HG02588 (cell line): ENCODE results near the gene LINC00305.
A peak's percentile ranks its signal among the peaks of the same experiment; 100 is the strongest.

Experiments
- ATAC-seq: cut with Tn5 transposase; IDR thresholded peaks from one replicate; pipeline ENCODE4 v1.9.1; 2021; ENCODE audit warnings: mild to moderate bottlenecking, moderate library complexity; ENCODE audit not compliant: unreplicated experiment

Gene LINC00305

GRCh38 chr18:64116571-64117175 lies 32.2 kb downstream of the LINC00305 start:
- ATAC-seq = no peak

GRCh38 chr18:64115881-64116280 lies 33.0 kb downstream of the LINC00305 start:
- no peak for ATAC-seq

- no peak for ATAC-seq
Observed at GRCh38 chr18:64111950-64112349, 36.9 kb downstream of the LINC00305 start.

DNA sequence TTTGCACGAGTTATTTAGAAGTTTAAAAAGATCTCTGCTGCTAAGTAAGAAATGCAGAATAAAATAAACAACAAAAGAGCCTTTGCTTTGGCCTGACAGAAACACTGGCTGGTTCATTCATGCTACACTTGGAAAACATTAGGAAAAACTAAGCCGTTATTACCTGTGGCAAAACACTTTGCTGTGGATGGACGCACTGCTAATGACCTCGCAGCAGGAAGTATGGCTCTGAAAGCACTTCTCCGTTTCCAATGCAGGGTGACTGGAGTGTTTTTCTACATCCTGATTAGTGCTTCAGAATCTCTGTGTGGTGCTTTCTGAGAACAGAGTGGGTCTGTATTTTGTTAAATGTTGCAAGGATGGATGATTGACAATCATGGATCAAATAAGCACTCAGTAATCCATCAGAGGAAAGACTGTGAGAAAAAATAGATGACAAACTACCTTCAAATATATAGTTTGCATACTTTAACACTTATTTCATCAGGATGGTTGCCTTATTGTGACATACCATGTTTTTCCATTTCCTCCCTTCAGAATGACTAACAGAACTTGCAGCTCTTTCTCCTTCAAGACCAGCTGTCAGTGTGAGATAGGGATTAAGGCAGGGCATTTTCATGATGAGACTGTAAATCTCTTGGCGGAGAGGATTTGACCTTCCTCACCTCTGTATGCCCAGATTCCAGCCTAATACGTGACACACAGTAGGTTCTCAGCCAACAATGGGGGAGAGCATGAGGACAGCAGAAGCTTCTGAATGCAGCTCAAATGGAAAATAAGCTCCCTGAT lies 38.0 kb downstream of the LINC00305 start:
- no peak for ATAC-seq

DNA sequence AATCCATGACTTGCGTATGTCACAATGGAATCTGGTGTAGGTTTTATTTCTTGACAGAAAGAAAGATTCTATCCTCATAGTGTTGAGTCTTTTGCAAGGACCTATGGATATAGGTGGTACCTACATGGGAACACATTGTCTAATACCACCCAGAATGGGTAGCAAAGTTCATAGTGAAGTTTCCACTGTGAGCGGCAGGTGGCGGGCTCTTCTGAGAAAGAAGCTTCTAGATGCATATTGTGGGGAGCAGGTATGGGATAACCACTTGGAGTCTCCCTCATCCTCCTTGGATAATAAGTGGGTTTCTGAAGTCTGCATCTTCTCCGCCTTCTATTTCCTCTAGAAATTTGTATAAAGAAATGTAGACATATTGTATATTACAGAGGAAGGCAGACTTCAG lies 44.9 kb downstream of the LINC00305 start:
- ATAC-seq = no peak

DNA sequence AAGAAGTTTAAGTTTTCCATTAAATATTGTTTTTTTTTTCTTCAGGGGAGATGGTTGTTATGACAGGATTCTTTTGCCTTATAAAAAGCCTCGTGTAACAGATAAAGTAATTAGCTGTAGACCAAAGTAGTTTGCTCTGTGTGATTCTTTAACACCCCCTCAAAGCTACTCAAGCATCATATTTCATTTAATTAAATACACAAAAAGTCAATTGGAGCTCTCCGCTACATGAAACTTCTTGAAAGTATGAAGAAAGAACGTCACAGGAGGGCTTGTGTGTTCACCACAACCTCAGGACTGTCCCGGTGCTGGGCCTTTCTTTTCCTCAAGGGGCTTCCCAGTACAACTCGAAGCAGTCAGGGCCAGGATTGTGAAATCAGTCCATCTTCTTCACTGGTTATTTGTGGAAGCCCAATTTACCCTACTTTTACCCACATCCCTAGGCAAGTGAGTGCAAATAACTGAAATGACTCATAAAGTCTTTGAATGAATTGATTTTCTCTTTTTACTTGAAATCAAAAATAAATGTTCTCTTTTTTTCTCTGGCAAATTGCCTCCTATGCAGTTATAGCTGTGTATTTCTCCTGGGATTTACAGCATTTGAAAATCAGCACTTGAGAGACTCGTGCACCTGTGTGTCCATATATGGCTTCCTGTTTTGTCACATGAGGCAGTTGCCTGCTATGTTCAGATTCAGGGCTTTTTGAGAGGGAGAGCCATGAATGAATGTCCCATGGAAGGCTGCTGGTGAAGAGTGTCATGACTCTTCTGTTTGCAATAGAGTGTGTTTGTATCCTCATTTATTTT lies 48.6 kb downstream of the LINC00305 start:
- peak; percentile 63 for ATAC-seq

DNA sequence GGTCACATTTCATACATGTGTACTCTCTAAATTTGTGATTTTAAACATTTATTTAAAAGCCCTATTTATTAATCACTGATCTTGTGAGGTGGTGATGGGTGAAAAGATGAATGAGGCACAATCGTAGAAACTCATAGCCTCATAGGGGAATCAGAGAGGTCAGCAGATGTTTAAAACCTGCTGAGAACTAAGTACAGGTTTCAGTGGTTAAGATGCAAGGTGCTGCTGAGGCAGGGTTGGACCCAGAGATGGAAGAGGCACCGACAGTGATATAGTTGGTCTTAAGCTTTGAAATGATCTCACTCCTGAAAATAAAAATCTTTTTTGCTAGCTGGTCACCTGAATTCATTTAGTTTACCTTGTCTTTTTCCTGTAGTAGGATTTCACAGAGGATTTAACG lies 49.6 kb downstream of the LINC00305 start:
- no peak for ATAC-seq

DNA sequence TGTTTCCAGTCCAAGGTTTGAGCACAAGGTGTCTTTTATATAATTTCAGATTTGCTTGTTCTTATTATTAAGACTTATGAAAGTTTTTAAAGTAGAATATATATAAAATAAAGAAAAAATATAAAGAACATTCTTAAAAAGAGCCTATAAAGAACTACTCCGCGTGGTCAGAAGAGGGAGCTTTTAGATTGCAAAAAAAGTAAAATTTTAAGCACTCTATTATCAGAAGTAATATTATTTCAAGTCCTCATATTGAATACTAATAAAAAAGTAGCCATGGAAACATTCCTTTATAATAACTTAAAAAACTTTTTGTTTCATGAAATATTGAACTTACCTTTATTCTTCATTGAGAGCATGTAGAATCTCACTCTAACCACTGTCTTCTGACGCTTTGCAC lies 51.4 kb downstream of the LINC00305 start:
- ATAC-seq = no peak

DNA sequence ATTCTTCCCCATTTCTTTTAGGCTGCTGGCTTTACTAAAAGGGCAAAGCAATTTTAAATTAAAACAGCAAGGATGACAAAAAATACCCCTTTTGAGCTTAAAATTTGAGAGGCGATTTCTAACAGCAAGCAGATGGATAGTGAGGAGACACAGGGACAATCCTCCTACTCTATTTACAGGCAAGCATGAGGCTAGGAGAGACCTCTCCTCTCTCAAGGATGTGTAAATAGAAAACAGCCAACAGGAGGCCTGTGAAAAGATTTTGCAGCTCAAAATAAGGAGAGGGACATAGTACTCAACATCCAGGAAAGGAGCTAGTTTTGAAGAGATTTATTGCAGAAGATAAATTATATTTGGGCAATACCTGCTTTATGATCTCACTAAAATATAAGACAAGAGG lies 53.8 kb downstream of the LINC00305 start:
- no peak for ATAC-seq

- no peak for ATAC-seq
Observed at GRCh38 chr18:64094210-64094609, 54.7 kb downstream of the LINC00305 start.

- ATAC-seq = no peak
Observed at GRCh38 chr18:64091526-64091925, 57.4 kb downstream of the LINC00305 start.

DNA sequence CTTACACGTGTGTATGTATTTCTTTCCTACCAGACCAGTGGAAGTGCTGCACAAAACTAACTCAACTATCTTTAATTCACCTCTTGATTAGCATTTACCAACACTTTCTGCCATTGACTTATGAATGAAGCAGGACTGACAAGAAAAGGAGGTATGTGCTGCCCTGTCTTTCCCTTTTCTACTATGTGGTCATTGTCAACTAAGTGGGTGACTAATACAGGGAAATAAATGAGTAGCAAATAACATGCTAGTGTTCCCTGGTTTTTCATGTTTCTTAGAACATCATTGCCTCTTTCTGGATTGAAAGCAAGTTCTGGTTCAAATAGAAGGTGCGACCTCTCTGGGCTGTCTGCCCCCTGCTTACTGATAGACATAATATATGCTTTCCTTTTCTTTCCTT lies 58.0 kb downstream of the LINC00305 start:
- ATAC-seq = no peak

DNA sequence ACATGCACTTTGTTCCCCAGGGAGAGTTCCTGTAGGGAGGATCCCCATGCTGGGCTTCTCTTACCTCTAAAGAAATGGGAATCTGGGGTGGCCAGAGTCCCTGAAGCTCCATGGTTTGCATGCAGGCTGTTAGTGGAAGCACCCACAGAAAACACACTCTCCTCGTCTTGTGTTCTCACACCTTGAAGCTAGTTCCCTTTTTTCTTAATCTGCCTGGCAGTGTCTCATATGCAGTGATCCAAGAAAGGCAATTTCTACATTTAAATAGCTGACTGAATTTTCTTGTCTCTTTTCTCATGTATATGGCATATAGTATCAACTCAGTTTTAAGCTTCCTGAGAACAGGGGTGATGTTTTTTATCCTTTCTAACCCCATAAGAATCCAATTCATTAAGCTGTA lies 65.0 kb downstream of the LINC00305 start:
- ATAC-seq = no peak

GRCh38 chr18:64082513-64082912 lies 66.4 kb downstream of the LINC00305 start:
- ATAC-seq = no peak

GRCh38 chr18:64082054-64082453 lies 66.8 kb downstream of the LINC00305 start:
- no peak for ATAC-seq

DNA sequence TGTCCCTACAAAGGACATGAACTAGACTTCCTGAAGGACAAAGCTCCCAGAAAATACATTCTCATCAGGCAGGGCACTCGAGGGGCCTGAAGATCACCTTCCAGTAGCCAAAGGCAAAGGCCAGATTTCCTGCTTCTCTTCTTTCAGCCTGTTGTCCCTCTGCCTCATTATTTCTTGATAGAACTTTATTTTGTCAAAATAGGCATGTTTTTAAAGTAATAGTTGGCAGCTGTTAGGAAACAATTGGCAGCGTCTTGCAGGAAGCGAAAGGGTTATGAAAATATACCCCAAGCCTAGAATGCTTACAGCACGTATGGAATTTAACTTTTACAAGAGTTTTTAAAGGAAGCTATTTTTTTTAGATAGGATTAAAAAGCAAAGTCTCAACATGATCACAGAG lies 74.9 kb downstream of the LINC00305 start:
- no peak for ATAC-seq

DNA sequence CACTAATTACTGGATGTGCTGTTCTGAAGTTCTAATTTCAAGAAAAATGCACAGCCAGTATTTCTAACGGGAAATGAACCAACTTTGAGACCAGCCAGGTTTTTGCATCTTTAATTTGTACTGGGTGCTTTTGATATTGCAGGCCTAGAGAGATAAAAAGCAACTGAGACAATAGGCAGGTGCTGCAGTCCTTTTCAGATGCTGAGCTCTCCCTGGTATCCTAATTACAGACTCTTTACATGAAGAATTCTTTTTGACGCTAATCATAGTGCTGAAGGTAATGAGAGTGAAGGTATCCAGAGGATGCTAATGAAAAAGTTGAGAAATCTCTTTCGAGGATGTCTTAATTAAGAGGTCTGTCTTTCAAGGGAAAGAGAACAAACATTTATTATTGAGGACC lies 93.9 kb downstream of the LINC00305 start:
- ATAC-seq = no peak

DNA sequence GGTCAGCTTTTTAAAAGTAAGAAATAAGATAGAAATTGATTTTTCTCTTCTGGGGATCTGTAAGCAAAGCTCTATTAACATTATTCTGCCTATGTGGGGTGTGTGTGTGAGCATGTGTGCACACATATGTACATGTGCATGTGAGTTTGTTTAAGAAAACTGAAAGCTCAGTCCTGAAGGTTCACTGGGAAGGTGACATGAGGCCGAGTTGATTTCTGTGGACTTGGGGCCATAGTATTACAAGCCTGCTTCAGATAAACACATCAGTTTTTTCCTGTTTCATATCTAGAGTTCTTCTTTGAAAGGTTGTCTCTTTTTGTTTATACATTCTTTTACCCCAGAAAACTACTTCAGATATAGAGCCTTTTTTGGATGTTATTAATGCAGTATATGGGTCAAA lies 95.6 kb downstream of the LINC00305 start:
- no peak for ATAC-seq

DNA sequence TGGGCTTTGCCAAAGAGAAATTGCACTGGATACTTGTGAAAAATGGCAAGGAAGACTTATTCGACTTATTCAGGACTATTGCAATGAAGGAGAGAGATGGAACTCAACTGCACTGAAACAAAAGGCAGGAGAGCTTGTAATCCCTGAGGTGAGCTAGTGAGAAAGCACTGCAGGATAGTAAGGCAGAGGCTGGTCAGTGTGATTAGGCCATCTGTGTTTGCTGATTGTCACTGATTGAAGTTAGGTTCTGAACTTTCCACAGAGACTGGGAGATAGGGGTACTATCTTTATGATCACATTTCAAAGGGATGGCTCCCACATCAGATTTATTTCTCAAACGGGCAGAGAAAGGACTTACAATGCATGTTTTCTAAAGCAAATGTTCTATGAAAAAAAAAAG lies 96.1 kb downstream of the LINC00305 start:
- no peak for ATAC-seq

DNA sequence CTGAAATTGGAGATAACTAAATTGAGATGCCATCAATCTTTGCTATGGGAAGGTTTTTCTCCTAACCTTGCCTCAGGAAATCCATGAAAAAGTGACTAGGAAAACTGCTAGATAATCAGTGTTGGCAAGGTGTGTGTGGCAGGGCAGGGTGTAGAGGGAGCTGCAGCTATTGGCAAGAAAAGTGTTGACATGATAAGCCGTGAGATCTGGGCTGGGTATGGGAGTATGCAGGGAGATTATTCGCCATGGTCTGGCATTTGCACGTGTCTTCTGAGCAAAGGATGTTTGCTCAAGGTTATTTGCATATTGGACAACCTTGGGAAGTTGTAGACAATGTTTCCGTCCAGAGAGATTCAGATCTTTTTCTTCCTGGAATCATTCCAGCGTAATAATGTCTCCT lies 104.3 kb downstream of the LINC00305 start:
- ATAC-seq = no peak

DNA sequence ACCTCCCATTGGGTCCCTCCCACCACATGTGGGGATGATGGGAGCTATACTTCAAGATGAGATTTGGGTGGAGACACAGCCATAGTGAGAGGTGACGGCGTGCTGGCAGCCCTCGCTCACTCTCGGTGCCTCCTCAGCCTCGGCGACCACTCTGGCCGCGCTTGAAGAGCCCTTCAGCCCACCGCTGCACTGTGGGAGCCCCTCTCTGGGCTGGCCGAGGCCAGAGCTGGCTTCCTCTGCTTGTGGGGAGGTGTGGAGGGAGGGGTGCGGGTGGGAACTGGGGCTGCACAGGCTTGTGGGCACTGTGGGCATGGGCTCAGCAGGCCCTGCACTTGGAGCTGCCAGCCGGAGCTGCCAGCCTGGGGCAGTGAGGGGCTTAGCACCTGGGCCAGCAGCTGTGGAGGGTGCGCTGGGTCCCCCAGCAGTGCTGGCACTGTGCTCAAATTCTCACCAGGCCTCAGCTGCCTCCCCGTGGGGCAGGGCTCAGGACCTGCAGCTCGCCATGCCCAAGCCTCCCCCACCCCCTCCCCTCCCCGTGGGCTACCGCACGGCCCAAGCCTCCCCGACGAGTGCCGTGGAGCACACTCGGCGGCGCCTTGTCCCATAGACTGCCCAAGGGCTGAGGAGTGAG lies 106.0 kb downstream of the LINC00305 start:
- no peak for ATAC-seq
